ENCODE results near the gene PRR20A. TPM values are rescaled to one million over a fixed set of nuclear protein-coding genes. Genes with fewer than 3 reads are reported as not detected.
"Not testable (repeated sequence)": the region's sequence is repeated elsewhere in the genome, so short reads cannot be mapped to it uniquely, and the experiment has no call there.

The PRR20A gene
- total RNA-seq, 1 donor from 2014 or later, result not detected

GRCh38 chr13:57138988-57139387 is 1.7 kb upstream of the PRR20A start:
- no peaks in the 10 kb centered on the region for H3K4me1 Mint-ChIP-seq
- H3K9me3 Mint-ChIP-seq, result no peaks in the 10 kb centered on the region
- H3K27me3 Mint-ChIP-seq (ENCODE audit: low read depth), result no peaks in the 10 kb centered on the region
- no peak overlapping the region for H3K27ac Mint-ChIP-seq
- H3K36me3 Mint-ChIP-seq, result no peaks in the 10 kb centered on the region
- H3K4me3 Mint-ChIP-seq, result no peak overlapping the region
- no peak for TF ChIP-seq CTCF (IDR thresholded peaks at IDR 0.05; ENCODE audit: unreplicated experiment)
- no peak for DNase-seq (ENCODE audit: low spot score in 2 of 2, unreplicated experiment in 2 of 2)

GRCh38 chr13:57139781-57140180 is 937 bp upstream of the PRR20A start:
- H3K4me3 Mint-ChIP-seq; H3K27me3 Mint-ChIP-seq (ENCODE audit: low read depth); H3K9me3 Mint-ChIP-seq; H3K36me3 Mint-ChIP-seq; H3K4me1 Mint-ChIP-seq; DNase-seq (ENCODE audit: low spot score in 2 of 2, unreplicated experiment in 2 of 2); H3K27ac Mint-ChIP-seq: not testable (repeated sequence)

DNA sequence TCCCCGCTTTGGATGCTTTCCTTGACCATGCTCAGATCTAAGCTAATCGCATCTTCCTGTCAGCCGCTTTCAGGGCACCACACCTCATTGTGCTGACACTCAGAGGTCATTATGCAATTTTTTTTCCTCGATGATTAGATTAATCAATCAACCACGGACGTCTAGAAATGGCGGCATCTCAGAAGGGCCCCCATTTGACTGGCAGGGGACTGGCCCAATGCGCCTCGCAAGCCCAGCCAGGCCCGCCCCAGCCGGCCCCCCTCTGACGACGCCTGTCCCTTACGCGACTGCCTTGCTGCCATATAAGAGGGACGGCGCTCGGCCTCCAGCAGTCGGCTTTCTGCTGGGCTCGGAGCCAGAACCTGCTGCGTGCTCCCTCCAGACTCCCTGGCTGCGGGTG is 6.5 kb downstream of the PRR20A start, which contains the start of gene PRR20B:
PRR20B (plus strand) TSS at position 301 of the 400 bp plus-strand sequence. CDS start 387 bp downstream, outside the sequence.
- not testable (repeated sequence) for H3K36me3 Mint-ChIP-seq; H3K9me3 Mint-ChIP-seq; H3K4me3 Mint-ChIP-seq; H3K27ac Mint-ChIP-seq; H3K27me3 Mint-ChIP-seq (ENCODE audit: low read depth); H3K4me1 Mint-ChIP-seq; DNase-seq (ENCODE audit: low spot score in 2 of 2, unreplicated experiment in 2 of 2)

DNA sequence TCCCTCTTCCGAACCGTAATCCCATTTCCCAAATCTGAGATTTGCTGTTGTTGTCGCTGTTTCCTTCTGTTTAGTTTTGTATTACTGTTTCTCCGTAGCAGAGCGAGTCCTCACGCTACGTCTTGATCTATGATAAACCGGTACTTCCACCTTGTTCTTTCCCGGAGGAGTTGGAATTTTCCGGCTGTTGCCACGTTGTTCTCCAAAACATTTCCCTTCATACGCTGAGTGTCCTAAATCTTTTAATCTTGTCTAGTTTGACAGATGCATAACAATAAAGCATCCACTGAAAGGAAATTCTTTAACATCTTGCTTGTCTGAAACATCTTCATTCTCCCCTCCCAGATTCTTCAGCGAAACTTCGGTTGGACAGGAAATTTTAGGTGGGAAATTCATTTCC is 7.4 kb downstream of the PRR20A start:
- H3K9me3 Mint-ChIP-seq; H3K4me3 Mint-ChIP-seq; H3K4me1 Mint-ChIP-seq; DNase-seq (ENCODE audit: low spot score in 2 of 2, unreplicated experiment in 2 of 2); H3K36me3 Mint-ChIP-seq; H3K27me3 Mint-ChIP-seq (ENCODE audit: low read depth); H3K27ac Mint-ChIP-seq: not testable (repeated sequence)

- H3K4me3 Mint-ChIP-seq; H3K36me3 Mint-ChIP-seq; H3K27me3 Mint-ChIP-seq (ENCODE audit: low read depth); H3K4me1 Mint-ChIP-seq; DNase-seq (ENCODE audit: low spot score in 2 of 2, unreplicated experiment in 2 of 2); H3K9me3 Mint-ChIP-seq; H3K27ac Mint-ChIP-seq: not testable (repeated sequence)
Observed at GRCh38 chr13:57153761-57154160, 13.0 kb downstream of the PRR20A start, which contains the start of gene PRR20C. PRR20C (plus strand) TSS chr13:57154061; CDS start chr13:57154448, 387 bp downstream.

GRCh38 chr13:57160332-57160731 is 19.6 kb downstream of the PRR20A start, which contains the start of gene PRR20D:
PRR20D (plus strand) TSS chr13:57160632; CDS start chr13:57161019, 387 bp downstream.
- H3K36me3 Mint-ChIP-seq; DNase-seq (ENCODE audit: low spot score in 2 of 2, unreplicated experiment in 2 of 2); H3K27me3 Mint-ChIP-seq (ENCODE audit: low read depth); H3K9me3 Mint-ChIP-seq; H3K4me1 Mint-ChIP-seq; H3K27ac Mint-ChIP-seq; H3K4me3 Mint-ChIP-seq: not testable (repeated sequence)

- not testable (repeated sequence) for H3K4me1 Mint-ChIP-seq; DNase-seq (ENCODE audit: low spot score in 2 of 2, unreplicated experiment in 2 of 2); H3K27ac Mint-ChIP-seq; H3K36me3 Mint-ChIP-seq; H3K9me3 Mint-ChIP-seq; H3K27me3 Mint-ChIP-seq (ENCODE audit: low read depth); H3K4me3 Mint-ChIP-seq
Observed at GRCh38 chr13:57166897-57167296, 26.2 kb downstream of the PRR20A start, which contains the start of gene PRR20E. PRR20E (plus strand) TSS chr13:57167197; CDS start chr13:57167584, 387 bp downstream.

DNA sequence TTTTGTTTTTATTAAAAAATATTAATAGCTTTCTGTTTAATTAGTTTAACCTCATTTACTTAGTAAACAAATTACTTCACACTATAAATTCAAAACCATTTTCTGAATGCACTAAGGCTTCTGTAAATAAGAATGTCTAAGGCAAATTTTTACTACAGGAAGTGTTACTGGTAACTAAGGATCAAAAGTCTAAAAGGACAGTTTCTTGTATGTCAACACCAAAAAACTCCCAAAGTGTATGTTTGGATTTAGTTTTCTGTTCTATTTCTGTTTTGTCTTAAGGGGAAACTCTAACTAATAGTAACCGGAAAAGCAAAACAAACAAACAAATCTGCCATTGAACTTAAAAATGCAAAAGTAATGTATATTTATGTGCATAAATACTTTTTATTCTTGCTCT is 50.9 kb downstream of the PRR20A start:
- Mint-ChIP-seq H3K9me3 (peaks cover 4% of the 10 kb centered on the region), H3K27ac (no peak overlapping the region), H3K27me3 (ENCODE audit: low read depth) (no peaks in the 10 kb centered on the region), H3K4me3 (no peak overlapping the region), H3K36me3 (no peaks in the 10 kb centered on the region), H3K4me1 (no peaks in the 10 kb centered on the region)
- no peak for DNase-seq (ENCODE audit: low spot score in 2 of 2, unreplicated experiment in 2 of 2)
- TF ChIP-seq CTCF (IDR thresholded peaks at IDR 0.05; ENCODE audit: unreplicated experiment), result no peak

Other genes with a start within 250 kb of the PRR20A start
- gene PRR20B, start 6.6 kb downstream of the PRR20A start, total RNA-seq, result not detected in 3 replicates
- gene PRR20C, start 13.1 kb downstream of the PRR20A start, total RNA-seq, result not detected in 3 replicates
- gene PRR20D, start 19.7 kb downstream of the PRR20A start, total RNA-seq, result not detected in 3 replicates
- not detected in 3 replicates for gene PRR20E, start 26.3 kb downstream of the PRR20A start, total RNA-seq

Measured in mesothelial cell of epicardium (in vitro differentiated cells).